HepG2 (cell line): Measurements from ENCODE around the gene PLK3. TPM values are rescaled to one million over a fixed set of nuclear protein-coding genes. Genes with fewer than 3 reads are reported as not detected.

Source experiments
- FOXA3 ChIP-seq: IDR thresholded peaks from 2 replicates; pipeline ENCODE4 v1.6.1; 2016; ENCODE audit warnings: missing genetic modification reagents, missing compliant biosample characterization
- HOXA5 ChIP-seq: sonication (generic); formaldehyde crosslinking; IDR thresholded peaks from 2 replicates; pipeline ENCODE4 v1.4.0; 2020; ENCODE audit warnings: missing genetic modification reagents
- KLF12 ChIP-seq: sonication (generic); formaldehyde crosslinking; IDR thresholded peaks from 2 replicates; pipeline ENCODE4 v1.4.0; 2020; ENCODE audit warnings: missing genetic modification reagents, borderline replicate concordance
- NONO ChIP-seq, 2 experiments: fragments of 450-650 bp in 1 of 2; sonication (generic) in 1 of 2; formaldehyde crosslinking in 1 of 2; IDR thresholded peaks in 1 of 2; conservative IDR thresholded peaks in 1 of 2; 2 replicates each; pipeline versions ENCODE4 v1.6.1 to v1.8.0; 2017 to 2022; ENCODE audit warnings: mild to moderate bottlenecking in 1 of 2, missing genetic modification reagents in 1 of 2, moderate library complexity in 1 of 2
- NR2C2 ChIP-seq: sonication (generic); formaldehyde crosslinking; IDR thresholded peaks from 2 replicates; pipeline ENCODE4 v1.4.0; 2020; ENCODE audit warnings: missing genetic modification reagents, mild to moderate bottlenecking, moderate library complexity, borderline replicate concordance
- NR3C1 ChIP-seq: sonication (generic); formaldehyde crosslinking; IDR thresholded peaks from 2 replicates; pipeline ENCODE4 v1.4.0; 2020; ENCODE audit warnings: missing genetic modification reagents
- ONECUT2 ChIP-seq: sonication (generic); formaldehyde crosslinking; IDR thresholded peaks from 2 replicates; pipeline ENCODE4 v1.4.0; 2020; ENCODE audit warnings: missing genetic modification reagents
- PHB2 ChIP-seq: fragments of 450-650 bp; IDR thresholded peaks from 2 replicates; pipeline ENCODE4 v1.6.1; 2018; ENCODE audit not compliant: partially characterized antibody
- POGZ ChIP-seq: sonication (generic); formaldehyde crosslinking; IDR thresholded peaks from 2 replicates; pipeline ENCODE4 v1.4.0; 2020; ENCODE audit warnings: mild to moderate bottlenecking, missing genetic modification reagents
- SMAD9 ChIP-seq: sonication (generic); formaldehyde crosslinking; IDR thresholded peaks from 2 replicates; pipeline ENCODE4 v1.5.1; 2020; ENCODE audit warnings: mild to moderate bottlenecking, missing genetic modification reagents
- SNAI1 ChIP-seq: sonication (generic); formaldehyde crosslinking; IDR thresholded peaks from 2 replicates; pipeline ENCODE4 v1.5.0; 2020; ENCODE audit warnings: mild to moderate bottlenecking, missing genetic modification reagents, borderline replicate concordance
- SOX13 ChIP-seq, 3 experiments: fragments of 450-650 bp in 1 of 3; sonication (generic) in 1 of 3; formaldehyde crosslinking in 1 of 3; IDR thresholded peaks in 2 of 3; conservative IDR thresholded peaks in 1 of 3; 2 replicates each; pipeline versions ENCODE4 v1.5.0 to v1.6.1; 2016 to 2020; ENCODE audit warnings: antibody characterized with exemption in 1 of 3, mild to moderate bottlenecking in 1 of 3, missing compliant biosample characterization in 1 of 3, missing genetic modification reagents in 1 of 3, moderate library complexity in 1 of 3
- STAG1 ChIP-seq: sonication (generic); formaldehyde crosslinking; IDR thresholded peaks from 2 replicates; pipeline ENCODE4 v1.4.0; 2020; ENCODE audit warnings: missing genetic modification reagents
- TARDBP ChIP-seq: sonication (generic); formaldehyde crosslinking; IDR thresholded peaks from 2 replicates; pipeline ENCODE4 v1.8.0; 2022; ENCODE audit warnings: mild to moderate bottlenecking, missing genetic modification reagents
- TCF12 ChIP-seq, 2 experiments: fragments of 450-650 bp in 1 of 2; sonication (generic) in 1 of 2; formaldehyde crosslinking in 1 of 2; IDR thresholded peaks; 2 replicates each; pipeline versions ENCODE4 v1.6.1 to v1.8.0; 2017 to 2022; ENCODE audit warnings: antibody characterized with exemption in 1 of 2, mild to moderate bottlenecking in 1 of 2, missing genetic modification reagents in 1 of 2, moderate library complexity in 1 of 2
- TCF7 ChIP-seq: sonication (generic); IDR thresholded peaks from 2 replicates; pipeline ENCODE4 v1.6.1; 2016; ENCODE audit warnings: antibody characterized with exemption, low read depth
- TEAD2 ChIP-seq: sonication (generic); formaldehyde crosslinking; IDR thresholded peaks from 2 replicates; pipeline ENCODE4 v1.9.0; 2021; ENCODE audit warnings: missing genetic modification reagents
- TGIF2 ChIP-seq: IDR thresholded peaks from 2 replicates; pipeline ENCODE4 v1.6.1; 2016; ENCODE audit warnings: control low read depth, missing compliant biosample characterization
- ZNF17 ChIP-seq: sonication (generic); formaldehyde crosslinking; IDR thresholded peaks from 2 replicates; pipeline ENCODE4 v1.5.0; 2020; ENCODE audit warnings: mild to moderate bottlenecking, missing genetic modification reagents
- ZNF326 ChIP-seq: sonication (generic); formaldehyde crosslinking; IDR thresholded peaks from 2 replicates; pipeline ENCODE4 v1.4.0; 2020; ENCODE audit warnings: missing genetic modification reagents, borderline replicate concordance
- ZNF510 ChIP-seq: sonication (generic); formaldehyde crosslinking; IDR thresholded peaks from 2 replicates; pipeline ENCODE4 v1.4.0; 2020; ENCODE audit warnings: low read depth, mild to moderate bottlenecking, missing genetic modification reagents
- ZNF605 ChIP-seq: sonication (generic); formaldehyde crosslinking; IDR thresholded peaks from 2 replicates; pipeline ENCODE4 v1.8.0; 2022; ENCODE audit warnings: mild to moderate bottlenecking, missing genetic modification reagents
- ZNF720 ChIP-seq: sonication (generic); formaldehyde crosslinking; IDR thresholded peaks from 2 replicates; pipeline ENCODE4 v1.4.0; 2020; ENCODE audit warnings: missing genetic modification reagents
- ZNF773 ChIP-seq: sonication (generic); formaldehyde crosslinking; IDR thresholded peaks from 2 replicates; pipeline ENCODE4 v1.4.0; 2020; ENCODE audit warnings: missing genetic modification reagents, borderline replicate concordance
- ZNF788 ChIP-seq: sonication (generic); formaldehyde crosslinking; IDR thresholded peaks from 2 replicates; pipeline ENCODE4 v1.5.0; 2020; ENCODE audit warnings: mild to moderate bottlenecking, missing genetic modification reagents, borderline replicate concordance
- ZNF891 ChIP-seq: sonication (generic); formaldehyde crosslinking; IDR thresholded peaks from 2 replicates; pipeline ENCODE4 v1.5.0; 2020; ENCODE audit warnings: mild to moderate bottlenecking, missing genetic modification reagents
- polyA plus RNA-seq, 8 experiments: library from polyadenylated mRNA; depleted of rRNA in 3 of 8; stranded (reverse) in 7 of 8; unstranded in 1 of 8; fragments of >200 nt; fragmentation: Illumina TruSeq in 4 of 8; extraction: Trizol in 4 of 8; gene quantifications; 2 replicates each; pipeline versions ENCODE4 v1.2.1 to v1.2.3, GENCODE V29; 2011 to 2016; ENCODE audit warnings: low read depth in 4 of 8, missing spikeins in 1 of 8, mixed read lengths in 1 of 8; ENCODE audit not compliant: insufficient read depth in 1 of 8
- total RNA-seq, 5 experiments: library from RNA; depleted of rRNA; stranded (reverse); fragments of >200 nt; fragmentation: Illumina TruSeq; extraction: Trizol; gene quantifications; 2 replicates each; pipeline ENCODE4 v1.2.3, GENCODE V29; 2016; ENCODE audit warnings: low read depth in 1 of 5
- TF ChIP-seq, protein P1 (sequence below): sonication (generic); formaldehyde crosslinking; IDR thresholded peaks from 2 replicates; pipeline ENCODE4 v1.5.1; 2020; ENCODE audit warnings: missing genetic modification reagents, mild to moderate bottlenecking, borderline replicate concordance
- TF ChIP-seq, protein P2 (sequence below): IDR thresholded peaks from 2 replicates; pipeline ENCODE4 v1.6.1; 2012; ENCODE audit warnings: inconsistent platforms
- TF ChIP-seq, protein P3 (sequence below): sonication (generic); formaldehyde crosslinking; IDR thresholded peaks from 2 replicates; pipeline ENCODE4 v1.8.0; 2023; ENCODE audit warnings: mild to moderate bottlenecking, missing genetic modification reagents

PLK3 gene
- total and polyA plus RNA-seq, 2 of the 13 experiments (the other 11 are each of a cell fraction or from before 2014, with no cell fraction given): 9.8 to 16.9 TPM

DNA sequence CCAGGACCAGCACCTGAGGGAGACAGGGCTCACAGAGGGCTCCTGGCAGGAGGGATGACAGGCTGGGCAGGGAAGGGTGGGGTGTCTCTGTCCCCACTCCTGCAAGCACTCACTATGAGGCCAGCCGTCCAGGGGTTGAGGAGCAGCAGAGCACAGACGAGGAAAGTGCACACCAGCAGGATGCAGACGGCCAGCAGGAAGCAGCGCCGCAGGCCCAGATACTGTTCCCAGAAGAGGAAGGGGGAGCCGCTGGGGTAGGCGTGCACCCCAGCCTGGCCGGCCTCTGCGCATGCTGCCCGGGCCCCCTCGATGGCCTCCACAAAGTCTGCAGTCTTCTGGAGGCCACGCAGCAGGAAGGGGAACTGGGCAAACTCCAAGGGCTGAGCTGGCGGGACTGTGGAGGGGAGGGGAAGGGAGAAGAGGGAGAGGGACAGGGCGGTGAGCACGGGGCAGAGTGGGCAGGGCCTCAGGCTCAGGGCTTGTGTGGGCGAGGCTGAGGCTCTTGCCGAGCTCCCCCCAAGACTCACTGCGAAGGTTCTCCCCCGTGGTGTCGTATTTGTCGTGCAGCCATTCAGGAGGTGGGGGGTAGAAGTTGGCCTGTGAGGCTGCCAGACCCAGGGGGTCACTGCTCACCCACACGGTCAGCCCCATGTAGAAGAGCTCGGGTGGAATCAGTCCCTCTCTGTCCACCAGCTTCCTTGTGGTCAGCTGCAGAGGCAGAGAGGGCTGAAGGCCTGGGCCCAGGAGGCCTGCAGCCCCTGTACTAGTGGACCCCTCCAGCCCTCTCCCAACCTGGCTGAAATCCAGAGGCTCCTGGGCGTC, 26.4 kb downstream of the PLK3 start (continued):
- TF ChIP-seq, protein P1, sequence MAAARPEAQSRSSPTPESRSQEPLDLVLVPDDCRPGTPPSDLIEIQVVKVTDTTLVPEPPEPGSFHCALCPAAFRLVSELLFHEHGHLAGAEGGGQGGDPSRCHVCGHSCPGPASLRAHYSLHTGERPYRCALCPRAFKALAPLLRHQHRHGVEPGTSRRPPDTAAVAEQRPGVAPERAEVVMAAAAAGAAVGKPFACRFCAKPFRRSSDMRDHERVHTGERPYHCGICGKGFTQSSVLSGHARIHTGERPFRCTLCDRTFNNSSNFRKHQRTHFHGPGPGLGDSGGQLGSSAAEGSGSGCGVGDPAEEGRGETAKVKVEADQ (CRISPR knock-in tag): no peak
- TF ChIP-seq NR3C1 (CRISPR knock-in tag) (no peak), ZNF17 (0 out of 2 replicates have a peak, but pooled peaks have one; percentile 35), TCF12 (IDR thresholded peaks at IDR 0.05) (no peak), TCF12 (CRISPR knock-in tag; IDR thresholded peaks at IDR 0.05) (peak; percentile 67; the same call in 1 of the 2 replicates), ZNF326 (CRISPR knock-in tag) (no peak), KLF12 (CRISPR knock-in tag) (no peak), ZNF510 (CRISPR knock-in tag) (0 out of 2 replicates have a peak, but pooled peaks have one; percentile 24), NONO (IDR thresholded peaks at IDR 0.05) (no peak), NONO (CRISPR knock-in tag; conservative IDR thresholded peaks at IDR 0.05) (peak; percentile 94), TARDBP (no peak), HOXA5 (CRISPR knock-in tag) (peak; percentile 72; the same call in 1 of the 2 replicates), SOX13 (IDR thresholded peaks at IDR 0.05) (no peak), SOX13 (CRISPR knock-in tag; conservative IDR thresholded peaks at IDR 0.05 in 1 of 2, IDR thresholded peaks at IDR 0.05 in 1 of 2) (no peak), TGIF2 (CRISPR knock-in tag) (peak; percentile 61; the same call in 1 of the 2 replicates), TCF7 (no peak), ZNF605 (CRISPR knock-in tag) (peak; percentile 51; the same call in 1 of the 2 replicates), SMAD9 (CRISPR knock-in tag) (no peak), ZNF720 (no peak), POGZ (CRISPR knock-in tag) (peak; percentile 54), ZNF773 (CRISPR knock-in tag) (0 out of 2 replicates have a peak, but pooled peaks have one; percentile 31), ONECUT2 (no peak), ZNF788 (CRISPR knock-in tag) (peak; percentile 66), PHB2 (no peak), TEAD2 (CRISPR knock-in tag) (no peak), ZNF891 (CRISPR knock-in tag) (peak; percentile 53; the same call in 1 of the 2 replicates), STAG1 (CRISPR knock-in tag) (no peak), SNAI1 (CRISPR knock-in tag) (peak; percentile 95), NR2C2 (CRISPR knock-in tag) (0 out of 2 replicates have a peak, but pooled peaks have one; percentile 32), FOXA3 (CRISPR knock-in tag) (0 out of 2 replicates have a peak, but pooled peaks have one; percentile 14)
- TF ChIP-seq, protein P2, sequence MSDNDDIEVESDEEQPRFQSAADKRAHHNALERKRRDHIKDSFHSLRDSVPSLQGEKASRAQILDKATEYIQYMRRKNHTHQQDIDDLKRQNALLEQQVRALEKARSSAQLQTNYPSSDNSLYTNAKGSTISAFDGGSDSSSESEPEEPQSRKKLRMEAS: peak; percentile 86
- TF ChIP-seq, protein P3, sequence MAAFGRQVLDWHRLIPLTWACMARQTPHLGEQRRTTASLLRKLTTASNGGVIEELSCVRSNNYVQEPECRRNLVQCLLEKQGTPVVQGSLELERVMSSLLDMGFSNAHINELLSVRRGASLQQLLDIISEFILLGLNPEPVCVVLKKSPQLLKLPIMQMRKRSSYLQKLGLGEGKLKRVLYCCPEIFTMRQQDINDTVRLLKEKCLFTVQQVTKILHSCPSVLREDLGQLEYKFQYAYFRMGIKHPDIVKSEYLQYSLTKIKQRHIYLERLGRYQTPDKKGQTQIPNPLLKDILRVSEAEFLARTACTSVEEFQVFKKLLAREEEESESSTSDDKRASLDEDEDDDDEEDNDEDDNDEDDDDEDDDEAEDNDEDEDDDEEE: peak; percentile 75; the same call in 1 of the 2 replicates
